Karpas-422 (cell line): ENCODE data around the gene SERINC3. TPM values are rescaled to one million over a fixed set of nuclear protein-coding genes. Genes with fewer than 3 reads are reported as not detected.
"Not testable (repeated sequence)": the region's sequence is repeated elsewhere in the genome, so short reads cannot be mapped to it uniquely, and the experiment has no call there.

Experiments used
- DNase-seq: peaks from one replicate; pipeline ENCODE4 v3.0.0-alpha.2; 2015
- H2AFZ ChIP-seq: fragments of 200-600 bp; sonication (generic); 2 replicates; pipeline ENCODE4 v1.6.1; 2014; ENCODE audit warnings: antibody characterized with exemption, low read length, mixed read lengths
- H3K27ac ChIP-seq: fragments of 200-600 bp; sonication (generic); 2 replicates; pipeline ENCODE4 v1.5.1; 2014; ENCODE audit warnings: mild to moderate bottlenecking, low read length, moderate library complexity
- H3K27me3 ChIP-seq: fragments of 200-600 bp; sonication (generic); 2 replicates; pipeline ENCODE4 v1.6.1; 2014; ENCODE audit warnings: low read length, mixed read lengths
- H3K36me3 ChIP-seq: fragments of 200-600 bp; sonication (generic); 2 replicates; pipeline ENCODE4 v1.6.1; 2014; ENCODE audit warnings: low read length, mixed read lengths; ENCODE audit not compliant: insufficient read depth
- H3K4me1 ChIP-seq: fragments of 200-600 bp; sonication (generic); 2 replicates; pipeline ENCODE4 v1.6.1; 2014; ENCODE audit warnings: mild to moderate bottlenecking, low read length, mixed read lengths
- H3K4me2 ChIP-seq: fragments of 200-600 bp; sonication (generic); 2 replicates; pipeline ENCODE4 v1.6.1; 2014; ENCODE audit warnings: low read length, low read depth, mild to moderate bottlenecking; ENCODE audit not compliant: poor library complexity, severe bottlenecking
- H3K4me3 ChIP-seq: fragments of 200-600 bp; sonication (generic); 2 replicates; pipeline ENCODE4 v1.5.1; 2014; ENCODE audit warnings: mild to moderate bottlenecking, antibody characterized with exemption, low read length, mixed read lengths
- H3K79me2 ChIP-seq: fragments of 200-600 bp; sonication (generic); 2 replicates; pipeline ENCODE4 v1.6.1; 2014; ENCODE audit warnings: mild to moderate bottlenecking, low read length, mixed read lengths
- H3K9ac ChIP-seq: fragments of 200-600 bp; sonication (generic); 2 replicates; pipeline ENCODE4 v1.6.0; 2014; ENCODE audit warnings: low read length
- H3K9me2 ChIP-seq: fragments of 200-600 bp; sonication (generic), shearing (Covaris generic); replicated peaks from 2 replicates; pipeline ENCODE4 v1.6.0; 2014; ENCODE audit warnings: mild to moderate bottlenecking, low read length, moderate library complexity; ENCODE audit not compliant: insufficient read depth
- H3K9me3 ChIP-seq: fragments of 300-700, 200-600 bp; sonication (generic); 2 replicates; pipeline ENCODE4 v1.6.1; 2014; ENCODE audit warnings: low read length, mixed read lengths
- H4K20me1 ChIP-seq: fragments of 200-600 bp; sonication (generic); 2 replicates; pipeline ENCODE4 v1.6.1; 2014; ENCODE audit warnings: mild to moderate bottlenecking, antibody characterized with exemption, low read length, low read depth; ENCODE audit not compliant: insufficient read depth
- total RNA-seq: library from RNA; depleted of rRNA; stranded (reverse); fragments of >200 nt; shearing (Covaris generic); gene quantifications from 2 replicates; pipeline ENCODE4 v1.2.3, GENCODE V29; 2014; ENCODE audit warnings: low replicate concordance

The SERINC3 gene
- total RNA-seq, 1 experiment from 2014 or later: 84.8 TPM

GRCh38 chr20:44477151-44477550 is 44.7 kb downstream of the SERINC3 start:
- Histone ChIP-seq H3K9ac (peak overlapping the region; percentile 80), H3K4me3 (peak overlapping the region; percentile 72), H3K9me3 (no peaks in the 10 kb centered on the region), H3K9me2 (no peaks in the 10 kb centered on the region), H3K4me1 (peaks cover 25% of the 10 kb centered on the region), H3K27ac (no peak overlapping the region), H3K36me3 (peaks cover 14% of the 10 kb centered on the region; the same call in 1 of the 2 replicates), H3K79me2 (peaks cover 29% of the 10 kb centered on the region), H3K27me3 (no peaks in the 10 kb centered on the region), H2AFZ (no peak overlapping the region), H4K20me1 (no peaks in the 10 kb centered on the region), H3K4me2 (peak overlapping the region; percentile 76)
- no peak for DNase-seq

- peak within 1 kb of the TSS; percentile 54 for H3K27ac ChIP-seq
- peaks cover 5% of the 10 kb centered on the region; the same call in 1 of the 2 replicates for H3K36me3 ChIP-seq
- H4K20me1 ChIP-seq: no peaks in the 10 kb centered on the region
- peak within 1 kb of the TSS; percentile 72 for H2AFZ ChIP-seq
- no peaks in the 10 kb centered on the region for H3K9me3 ChIP-seq
- H3K27me3 ChIP-seq: no peaks in the 10 kb centered on the region
- peak within 1 kb of the TSS; percentile 72 for H3K4me3 ChIP-seq
- H3K9ac ChIP-seq: peak within 1 kb of the TSS; percentile 80
- H3K79me2 ChIP-seq: peaks cover 29% of the 10 kb centered on the region
- DNase-seq: peak; percentile 96
- H3K4me2 ChIP-seq: peak within 1 kb of the TSS; percentile 76
- H3K9me2 ChIP-seq: no peaks in the 10 kb centered on the region
- H3K4me1 ChIP-seq: peaks cover 25% of the 10 kb centered on the region
Measured at GRCh38 chr20:44475694-44476560, 45.9 kb downstream of the SERINC3 start, which contains the start of gene TTPAL. Gene TTPAL, plus strand, starts transcription at chr20:44475874. Its CDS starts 4,126 bp downstream, at chr20:44480000.

GRCh38 chr20:44475372-44475693 is 46.5 kb downstream of the SERINC3 start:
- Histone ChIP-seq H3K9me3 (no peaks in the 10 kb centered on the region), H4K20me1 (no peaks in the 10 kb centered on the region), H3K36me3 (no peaks in the 10 kb centered on the region), H3K27me3 (no peaks in the 10 kb centered on the region), H3K27ac (no peak overlapping the region), H3K4me2 (peak overlapping the region; percentile 76), H3K9me2 (no peaks in the 10 kb centered on the region), H3K4me3 (peak overlapping the region; percentile 72), H3K79me2 (peaks cover 29% of the 10 kb centered on the region), H2AFZ (peak overlapping the region; percentile 72), H3K4me1 (peaks cover 25% of the 10 kb centered on the region), H3K9ac (peak overlapping the region; percentile 80)
- no peak for DNase-seq

DNA sequence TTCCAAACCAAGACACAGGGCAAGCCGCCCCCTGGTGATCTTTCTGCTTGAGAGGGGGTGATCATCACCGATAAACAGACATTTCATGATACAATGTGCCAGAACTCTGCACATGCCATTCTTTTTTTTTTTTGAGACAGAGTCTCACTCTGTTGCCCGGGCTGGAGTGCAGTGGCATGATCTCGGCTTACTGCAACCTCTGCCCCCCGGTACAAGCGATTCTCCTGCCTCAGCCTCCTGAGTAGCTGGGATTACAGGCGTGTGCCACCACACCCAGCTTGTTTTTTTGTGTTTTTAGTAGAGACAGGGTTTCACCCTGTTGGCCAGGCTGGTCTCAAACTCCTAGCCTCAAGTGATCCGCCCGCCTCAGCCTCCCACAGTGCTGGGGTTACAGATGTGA is 49.6 kb downstream of the SERINC3 start:
- not testable (repeated sequence) for H3K4me2 ChIP-seq, H3K27me3 ChIP-seq, H3K27ac ChIP-seq, H2AFZ ChIP-seq, H3K36me3 ChIP-seq, H3K9me2 ChIP-seq, H4K20me1 ChIP-seq, H3K4me3 ChIP-seq, H3K9me3 ChIP-seq, H3K9ac ChIP-seq, DNase-seq
- Histone ChIP-seq H3K4me1 (peaks cover 15% of the 10 kb centered on the region), H3K79me2 (peaks cover 16% of the 10 kb centered on the region)

GRCh38 chr20:44471481-44471882 is 50.4 kb downstream of the SERINC3 start:
- peaks cover 8% of the 10 kb centered on the region for H3K4me1 ChIP-seq
- DNase-seq: no peak
- H3K36me3 ChIP-seq: no peaks in the 10 kb centered on the region
- H3K9ac ChIP-seq: no peak overlapping the region
- no peak overlapping the region for H3K27ac ChIP-seq
- no peak overlapping the region for H3K4me2 ChIP-seq
- no peaks in the 10 kb centered on the region for H3K27me3 ChIP-seq
- H3K79me2 ChIP-seq: peaks cover 8% of the 10 kb centered on the region
- H3K9me2 ChIP-seq: no peaks in the 10 kb centered on the region
- H4K20me1 ChIP-seq: no peaks in the 10 kb centered on the region
- H3K9me3 ChIP-seq: no peaks in the 10 kb centered on the region
- no peak overlapping the region for H3K4me3 ChIP-seq
- no peak overlapping the region for H2AFZ ChIP-seq

- H3K36me3 ChIP-seq: no peaks in the 10 kb centered on the region
- no peak overlapping the region for H3K4me2 ChIP-seq
- no peak overlapping the region for H3K4me3 ChIP-seq
- DNase-seq: no peak
- H3K27me3 ChIP-seq: no peaks in the 10 kb centered on the region
- no peak overlapping the region for H3K9ac ChIP-seq
- no peaks in the 10 kb centered on the region for H3K79me2 ChIP-seq
- H3K9me3 ChIP-seq: no peaks in the 10 kb centered on the region
- H4K20me1 ChIP-seq: no peaks in the 10 kb centered on the region
- H2AFZ ChIP-seq: no peak overlapping the region
- no peak overlapping the region for H3K27ac ChIP-seq
- peaks cover 4% of the 10 kb centered on the region for H3K4me1 ChIP-seq
- H3K9me2 ChIP-seq: no peaks in the 10 kb centered on the region
Measured at GRCh38 chr20:44470327-44470726, 51.5 kb downstream of the SERINC3 start.

- Histone ChIP-seq H3K9ac (no peak overlapping the region), H3K27me3 (no peaks in the 10 kb centered on the region), H3K9me2 (no peaks in the 10 kb centered on the region), H3K36me3 (no peaks in the 10 kb centered on the region), H3K79me2 (no peaks in the 10 kb centered on the region), H3K4me2 (no peak overlapping the region), H4K20me1 (no peaks in the 10 kb centered on the region), H3K4me1 (no peaks in the 10 kb centered on the region), H2AFZ (no peak overlapping the region), H3K4me3 (no peak overlapping the region), H3K27ac (no peak overlapping the region), H3K9me3 (no peaks in the 10 kb centered on the region)
- DNase-seq: no peak
Measured at GRCh38 chr20:44468044-44468782, 53.7 kb downstream of the SERINC3 start.

GRCh38 chr20:44467289-44467883 is 54.5 kb downstream of the SERINC3 start:
- DNase-seq: no peak
- H4K20me1 ChIP-seq: no peaks in the 10 kb centered on the region
- H3K4me2 ChIP-seq: no peak overlapping the region
- H3K4me3 ChIP-seq: no peak overlapping the region
- no peaks in the 10 kb centered on the region for H3K36me3 ChIP-seq
- no peak overlapping the region for H2AFZ ChIP-seq
- H3K4me1 ChIP-seq: no peaks in the 10 kb centered on the region
- no peaks in the 10 kb centered on the region for H3K79me2 ChIP-seq
- H3K9me2 ChIP-seq: no peaks in the 10 kb centered on the region
- no peak overlapping the region for H3K9ac ChIP-seq
- no peaks in the 10 kb centered on the region for H3K27me3 ChIP-seq
- H3K9me3 ChIP-seq: no peaks in the 10 kb centered on the region
- no peak overlapping the region for H3K27ac ChIP-seq
